ENCODE data around the gene PPP2R2C. TPM values are rescaled to one million over a fixed set of nuclear protein-coding genes. Genes with fewer than 3 reads are reported as not detected.

The PPP2R2C gene
- total RNA-seq, 1 experiment from 2014 or later: not detected

DNA sequence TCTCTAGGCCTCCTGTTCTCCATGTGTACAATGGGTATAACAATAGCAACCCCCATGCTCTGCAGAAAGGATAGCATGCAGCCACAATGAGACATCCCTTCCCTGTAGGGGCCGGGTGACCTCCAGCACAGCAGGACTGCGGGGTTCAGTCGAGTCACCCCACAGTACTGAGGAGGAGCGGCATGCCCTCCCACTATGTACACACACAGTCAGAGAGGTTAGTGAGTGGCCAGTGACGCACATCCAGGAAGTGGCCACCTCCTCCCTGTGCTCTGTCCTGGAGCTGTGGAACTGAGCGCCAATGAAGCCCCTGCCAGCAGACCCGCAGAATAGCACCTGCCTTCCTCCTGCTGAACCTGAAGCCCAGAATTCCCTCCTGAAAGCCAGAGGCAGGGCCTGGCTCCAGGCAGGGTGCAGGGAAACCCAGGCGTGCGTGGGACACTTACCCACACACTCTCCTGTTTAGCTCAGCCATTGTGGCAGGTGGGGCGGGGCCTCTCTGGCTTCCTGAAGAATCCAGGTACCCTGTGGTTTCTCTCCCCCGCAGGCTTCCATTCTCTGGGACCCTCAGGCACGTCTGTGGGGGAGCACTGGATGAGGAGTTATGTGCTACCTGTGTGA, 152.8 kb downstream of the PPP2R2C start:
- TF ChIP-seq EZH2 (IDR thresholded peaks at IDR 0.05; ENCODE audit: borderline replicate concordance, low read depth, low read length, poor library complexity, severe bottlenecking): no peak
- TF ChIP-seq, protein P1, sequence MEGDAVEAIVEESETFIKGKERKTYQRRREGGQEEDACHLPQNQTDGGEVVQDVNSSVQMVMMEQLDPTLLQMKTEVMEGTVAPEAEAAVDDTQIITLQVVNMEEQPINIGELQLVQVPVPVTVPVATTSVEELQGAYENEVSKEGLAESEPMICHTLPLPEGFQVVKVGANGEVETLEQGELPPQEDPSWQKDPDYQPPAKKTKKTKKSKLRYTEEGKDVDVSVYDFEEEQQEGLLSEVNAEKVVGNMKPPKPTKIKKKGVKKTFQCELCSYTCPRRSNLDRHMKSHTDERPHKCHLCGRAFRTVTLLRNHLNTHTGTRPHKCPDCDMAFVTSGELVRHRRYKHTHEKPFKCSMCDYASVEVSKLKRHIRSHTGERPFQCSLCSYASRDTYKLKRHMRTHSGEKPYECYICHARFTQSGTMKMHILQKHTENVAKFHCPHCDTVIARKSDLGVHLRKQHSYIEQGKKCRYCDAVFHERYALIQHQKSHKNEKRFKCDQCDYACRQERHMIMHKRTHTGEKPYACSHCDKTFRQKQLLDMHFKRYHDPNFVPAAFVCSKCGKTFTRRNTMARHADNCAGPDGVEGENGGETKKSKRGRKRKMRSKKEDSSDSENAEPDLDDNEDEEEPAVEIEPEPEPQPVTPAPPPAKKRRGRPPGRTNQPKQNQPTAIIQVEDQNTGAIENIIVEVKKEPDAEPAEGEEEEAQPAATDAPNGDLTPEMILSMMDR (conservative IDR thresholded peaks at IDR 0.05; ENCODE audit: low read depth, low read length): no peak
- ChIA-PET CTCF (no interaction called here), POLR2A (ENCODE audit: low non-redundant PET) (no interaction called here)
- peaks cover 18% of the 10 kb centered on the region for H3K27me3 ChIP-seq (replicated peaks; ENCODE audit: insufficient read depth, low read depth, low read length, poor library complexity)
- no peaks in the 10 kb centered on the region for H3K9me3 ChIP-seq (ENCODE audit: low read depth, low read length, poor library complexity, severe bottlenecking)
- H3K4me3 ChIP-seq (ENCODE audit: low read depth, low read length, poor library complexity, severe bottlenecking): no peak overlapping the region
- DNase-seq (ENCODE audit: low spot score): no peak
- intact Hi-C loops (cut with micrococcal nuclease; ENCODE audit: unreplicated experiment): no loop called here
- no peaks in the 10 kb centered on the region for H3K36me3 ChIP-seq (ENCODE audit: insufficient read depth, low read length, poor library complexity, severe bottlenecking)
- no peak overlapping the region for H3K27ac ChIP-seq (ENCODE audit: low read depth, low read length, poor library complexity, severe bottlenecking)
- H3K4me1 ChIP-seq (ENCODE audit: insufficient read depth, low read length, poor library complexity, severe bottlenecking): peaks cover under 1% of the 10 kb centered on the region
- BruUV-seq (replicated peaks): no TSS peak

GRCh38 chr4:6318206-6318605, 154.2 kb downstream of the PPP2R2C start:
- BruUV-seq (replicated peaks): no TSS peak
- no peak for DNase-seq (ENCODE audit: low spot score)
- Histone ChIP-seq H3K27me3 (replicated peaks; ENCODE audit: insufficient read depth, low read depth, low read length, poor library complexity) (peaks cover 18% of the 10 kb centered on the region), H3K4me3 (ENCODE audit: low read depth, low read length, poor library complexity, severe bottlenecking) (no peak overlapping the region), H3K27ac (ENCODE audit: low read depth, low read length, poor library complexity, severe bottlenecking) (no peak overlapping the region), H3K9me3 (ENCODE audit: low read depth, low read length, poor library complexity, severe bottlenecking) (no peaks in the 10 kb centered on the region), H3K36me3 (ENCODE audit: insufficient read depth, low read length, poor library complexity, severe bottlenecking) (no peaks in the 10 kb centered on the region), H3K4me1 (ENCODE audit: insufficient read depth, low read length, poor library complexity, severe bottlenecking) (no peaks in the 10 kb centered on the region)
- TF ChIP-seq, protein P1 (conservative IDR thresholded peaks at IDR 0.05; ENCODE audit: low read depth, low read length): no peak
- TF ChIP-seq EZH2 (IDR thresholded peaks at IDR 0.05; ENCODE audit: borderline replicate concordance, low read depth, low read length, poor library complexity, severe bottlenecking): no peak
- ChIA-PET POLR2A (ENCODE audit: low non-redundant PET) (no interaction called here), CTCF (no interaction called here)
- intact Hi-C loops (cut with micrococcal nuclease; ENCODE audit: unreplicated experiment): no loop called here

- BruUV-seq (replicated peaks): no TSS peak
- Histone ChIP-seq H3K4me1 (ENCODE audit: insufficient read depth, low read length, poor library complexity, severe bottlenecking) (no peaks in the 10 kb centered on the region), H3K9me3 (ENCODE audit: low read depth, low read length, poor library complexity, severe bottlenecking) (no peaks in the 10 kb centered on the region), H3K36me3 (ENCODE audit: insufficient read depth, low read length, poor library complexity, severe bottlenecking) (no peaks in the 10 kb centered on the region), H3K4me3 (ENCODE audit: low read depth, low read length, poor library complexity, severe bottlenecking) (no peak overlapping the region), H3K27me3 (replicated peaks; ENCODE audit: insufficient read depth, low read depth, low read length, poor library complexity) (peaks cover 22% of the 10 kb centered on the region), H3K27ac (ENCODE audit: low read depth, low read length, poor library complexity, severe bottlenecking) (no peak overlapping the region)
- intact Hi-C loops (cut with micrococcal nuclease; ENCODE audit: unreplicated experiment): no loop called here
- no peak for TF ChIP-seq EZH2 (IDR thresholded peaks at IDR 0.05; ENCODE audit: borderline replicate concordance, low read depth, low read length, poor library complexity, severe bottlenecking)
- TF ChIP-seq, protein P1 (conservative IDR thresholded peaks at IDR 0.05; ENCODE audit: low read depth, low read length): no peak
- ChIA-PET CTCF (no interaction called here), POLR2A (ENCODE audit: low non-redundant PET) (no interaction called here)
- no peak for DNase-seq (ENCODE audit: low spot score)
These were observed 155.9 kb downstream of the PPP2R2C start for GRCh38 chr4:6316461-6317003.
